GM21529 (cell line): ENCODE data around the gene ITPR1.

ENCODE experiments used
- ATAC-seq: cut with Tn5 transposase; IDR thresholded peaks from one replicate; pipeline ENCODE4 v1.9.1; 2021; ENCODE audit not compliant: unreplicated experiment

ITPR1 gene

GRCh38 chr3:4738737-4739274 lies 245.7 kb downstream of the ITPR1 start:
- ATAC-seq, result peak; percentile 44

DNA sequence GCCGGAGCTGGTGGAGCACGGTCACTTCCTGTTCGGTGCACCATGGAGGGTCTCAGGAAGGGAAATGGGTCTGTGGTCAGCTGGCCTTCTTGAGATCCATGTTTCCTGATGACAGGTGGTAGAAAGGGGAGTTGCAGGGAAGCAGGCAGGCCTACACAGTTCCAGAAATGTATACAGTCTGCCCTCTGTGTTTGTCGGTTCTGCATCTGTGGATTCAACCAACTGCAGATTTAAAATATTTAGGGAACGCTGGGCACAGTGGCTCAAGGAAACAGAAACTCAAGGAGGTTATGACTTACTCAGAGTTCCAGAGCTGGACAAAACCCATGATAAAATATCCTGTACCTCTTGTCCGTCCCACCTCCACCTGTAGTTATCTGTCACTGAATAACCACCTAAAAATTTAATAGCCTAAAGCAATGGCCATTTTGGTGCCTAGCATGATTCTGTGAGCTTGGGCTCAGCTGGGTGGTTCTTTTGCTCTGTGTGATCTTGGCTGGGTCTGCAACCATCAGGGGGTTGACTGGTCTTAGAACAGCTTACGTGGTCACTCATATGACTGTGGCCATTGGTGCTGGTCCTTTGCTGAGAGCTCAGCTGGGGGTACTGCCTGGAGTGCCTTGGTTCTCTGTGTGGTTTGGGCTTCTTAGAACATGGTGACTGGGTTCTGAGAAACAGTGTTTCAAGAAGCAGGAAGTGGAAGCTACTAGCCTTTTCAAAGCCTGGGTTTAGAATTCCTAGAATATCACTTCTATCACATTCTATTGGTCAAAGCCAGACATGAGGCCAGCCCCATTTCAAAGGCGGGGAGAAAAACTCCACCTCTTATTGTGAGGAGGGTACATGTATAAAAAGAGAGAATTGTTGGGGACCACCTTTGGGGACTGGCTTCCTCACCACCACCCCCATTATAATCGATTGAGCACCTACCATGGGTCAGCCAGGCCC lies 246.4 kb downstream of the ITPR1 start:
- no peak for ATAC-seq

GRCh38 chr3:4740397-4741105 lies 247.4 kb downstream of the ITPR1 start:
- no peak for ATAC-seq

DNA sequence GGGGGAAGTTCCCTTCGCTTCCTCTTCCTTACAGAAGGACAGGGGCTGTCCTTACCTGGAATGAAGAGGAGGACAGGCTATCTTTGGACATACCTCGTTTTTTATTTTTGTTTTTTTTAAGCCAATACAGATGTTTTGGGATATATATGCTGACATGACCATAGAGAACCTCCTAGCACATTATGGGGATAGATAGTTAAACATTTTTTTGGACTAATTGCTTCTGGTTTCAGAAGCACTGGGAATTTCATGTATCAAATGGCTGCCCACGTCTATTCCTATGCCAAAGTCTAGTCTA lies 247.9 kb downstream of the ITPR1 start:
- no peak for ATAC-seq

- no peak for ATAC-seq
Measured at GRCh38 chr3:4741404-4742307, 248.5 kb downstream of the ITPR1 start.

DNA sequence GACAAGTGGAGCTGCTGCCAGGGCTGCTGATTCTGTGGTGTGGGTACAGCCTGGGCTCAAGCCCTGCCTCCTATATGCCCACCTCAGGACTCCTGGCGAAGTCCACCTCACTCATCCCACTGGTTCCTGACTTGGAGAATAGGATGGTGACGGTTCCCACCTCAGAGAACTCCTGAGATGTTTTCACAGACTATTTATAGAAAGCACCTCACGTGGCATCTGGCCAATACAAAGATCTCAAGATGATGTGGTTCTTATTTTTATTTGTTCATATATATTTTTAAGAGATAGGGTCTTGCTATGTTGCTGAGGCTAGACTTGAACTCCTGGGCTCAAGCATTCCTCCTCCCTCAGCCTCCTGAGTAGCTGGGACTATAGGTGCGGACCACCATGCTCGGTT lies 249.2 kb downstream of the ITPR1 start:
- ATAC-seq, result no peak

- ATAC-seq, result no peak
Measured at GRCh38 chr3:4743371-4743770, 250.2 kb downstream of the ITPR1 start.

GRCh38 chr3:4744405-4745234 lies 251.5 kb downstream of the ITPR1 start:
- ATAC-seq, result no peak

- no peak for ATAC-seq
Measured at GRCh38 chr3:4745235-4745610, 252.1 kb downstream of the ITPR1 start.

- no peak for ATAC-seq
Measured at GRCh38 chr3:4746241-4746958, 253.3 kb downstream of the ITPR1 start.

- ATAC-seq, result no peak
Measured at GRCh38 chr3:4748127-4748526, 255.0 kb downstream of the ITPR1 start.

GRCh38 chr3:4748701-4749378 lies 255.7 kb downstream of the ITPR1 start:
- ATAC-seq, result peak; percentile 34

DNA sequence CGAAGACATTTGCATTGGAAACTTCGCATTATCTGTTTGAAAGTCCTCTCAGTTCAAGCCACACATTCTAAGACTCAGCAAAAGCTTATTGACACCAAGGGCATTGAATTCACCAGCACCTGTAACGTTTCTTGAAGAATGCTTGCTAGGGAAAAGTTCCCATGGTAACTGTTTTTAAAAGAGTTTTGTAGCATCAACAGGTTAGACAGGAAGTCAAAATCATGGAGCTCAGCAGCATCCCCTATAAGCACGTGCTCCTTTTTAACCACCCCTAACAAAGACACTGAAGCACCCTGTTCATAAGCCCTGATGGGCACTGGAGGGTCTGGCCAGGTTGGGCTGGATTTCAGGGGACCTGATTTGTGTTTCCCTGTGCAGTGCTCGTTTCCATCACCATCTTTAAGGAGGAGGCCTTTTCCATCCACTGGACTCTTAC lies 256.4 kb downstream of the ITPR1 start:
- peak; percentile 18 for ATAC-seq

DNA sequence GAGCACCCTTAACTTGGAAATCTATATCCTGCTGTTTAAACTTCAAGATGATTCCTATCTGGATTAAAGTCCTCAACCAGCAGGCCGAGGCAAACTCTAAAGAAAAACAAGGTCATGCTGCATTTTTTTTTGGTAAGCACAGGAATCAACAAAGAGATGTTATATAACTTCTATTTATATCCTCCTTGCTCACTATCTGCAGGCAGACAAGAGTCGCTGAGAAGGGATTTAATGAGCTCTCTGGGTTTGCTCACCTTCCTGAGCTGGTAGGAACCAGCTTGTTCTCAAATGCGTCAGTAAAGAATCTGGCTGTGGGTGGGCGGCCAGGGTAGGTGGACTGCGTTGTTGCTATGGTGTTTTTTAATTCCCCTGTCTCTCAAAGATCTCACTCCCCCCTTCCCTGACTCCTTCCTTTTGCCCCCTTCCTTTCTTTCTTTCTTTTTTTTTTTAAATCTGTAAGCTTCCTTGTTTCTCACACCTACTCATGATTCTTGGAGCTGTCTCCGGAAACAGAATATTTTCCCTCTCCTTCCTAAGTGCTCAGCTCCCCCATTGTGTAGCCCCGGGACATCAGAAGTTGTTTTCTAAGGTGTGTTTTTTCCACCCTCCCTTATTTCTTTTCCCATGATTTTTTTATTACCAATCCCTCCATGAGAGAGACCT lies 257.3 kb downstream of the ITPR1 start:
- ATAC-seq, result no peak

- no peak for ATAC-seq
Measured at GRCh38 chr3:4751029-4751501, 257.9 kb downstream of the ITPR1 start.

DNA sequence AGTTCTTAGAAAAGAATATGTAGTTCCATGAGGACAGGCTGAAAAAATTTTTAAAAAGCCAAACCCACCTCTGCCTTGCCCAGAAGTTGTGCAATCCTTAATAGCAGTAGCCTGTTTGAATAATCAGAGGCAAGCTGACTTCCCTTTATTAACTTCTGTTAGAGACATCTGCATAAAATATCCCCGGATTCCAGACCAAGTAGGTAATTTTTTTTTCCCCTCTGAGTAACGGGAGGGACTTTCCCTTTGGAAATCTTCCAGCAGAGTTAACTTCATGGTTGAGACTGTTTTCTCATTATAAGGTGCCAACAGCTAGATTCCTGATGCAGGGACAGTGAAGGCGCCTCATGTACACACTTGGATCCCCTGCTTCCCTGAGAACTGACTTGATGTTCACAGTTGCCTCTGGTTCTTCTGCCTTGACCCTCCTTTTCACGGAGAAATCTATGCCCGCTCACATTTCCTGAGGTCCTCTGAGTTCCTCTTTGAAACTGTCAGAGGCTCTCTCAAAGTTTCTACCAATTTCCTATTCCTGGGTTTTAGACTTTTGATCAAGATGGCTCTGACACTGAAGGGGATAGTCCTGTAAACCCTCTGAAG lies 258.5 kb downstream of the ITPR1 start:
- no peak for ATAC-seq

DNA sequence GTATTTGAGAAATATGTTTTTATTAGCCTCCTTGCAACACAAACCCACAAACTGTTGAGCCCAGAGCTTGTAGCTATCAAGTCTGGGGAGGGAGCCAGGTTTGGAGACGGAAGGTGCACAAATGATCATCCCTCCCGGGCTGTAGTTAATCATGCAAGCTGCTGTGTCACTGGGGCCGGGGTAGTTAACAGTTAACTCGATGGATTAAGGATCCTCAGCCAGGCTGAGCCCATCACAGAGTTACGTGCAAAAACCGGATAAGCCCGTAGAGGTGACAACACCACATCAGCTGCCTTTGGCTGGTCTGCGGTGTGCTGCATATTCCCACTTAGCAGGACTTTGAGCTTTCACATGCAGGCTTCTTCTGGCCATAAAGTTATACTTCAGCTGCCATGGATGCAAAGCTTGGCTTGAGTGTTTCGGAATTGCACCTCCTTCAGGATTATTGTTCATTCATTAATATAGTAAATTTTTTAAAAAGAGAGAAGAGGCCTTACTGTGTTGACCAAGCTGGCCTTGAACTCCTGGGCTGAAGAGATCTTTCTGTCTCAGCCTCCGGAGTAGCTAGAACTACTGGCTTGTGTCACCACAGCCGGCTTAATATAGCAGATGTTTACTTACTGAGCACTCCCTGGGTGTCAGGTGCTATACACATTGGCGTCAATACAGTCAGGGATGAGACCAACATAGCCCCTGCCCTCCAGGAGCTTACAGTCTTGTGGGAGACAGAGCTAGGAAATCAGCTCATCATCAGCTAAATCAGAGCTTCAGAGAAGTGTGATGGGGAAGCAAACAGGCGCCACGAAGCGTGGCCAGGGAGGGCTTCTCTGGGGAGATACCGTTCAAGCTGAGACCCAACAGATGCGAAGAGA lies 259.3 kb downstream of the ITPR1 start:
- ATAC-seq, result no peak
